NK-92 treated with Interleukin-12 subunit alpha and Interleukin-12 subunit beta, amount 100 ng/mL, for 24 hours (cell line): ENCODE measurements around the gene CDH4.

Source experiments
- DNase-seq: peaks from one replicate; lab custom pipeline; 2025; lab: John Stamatoyannopoulos, UW

Gene CDH4

DNA sequence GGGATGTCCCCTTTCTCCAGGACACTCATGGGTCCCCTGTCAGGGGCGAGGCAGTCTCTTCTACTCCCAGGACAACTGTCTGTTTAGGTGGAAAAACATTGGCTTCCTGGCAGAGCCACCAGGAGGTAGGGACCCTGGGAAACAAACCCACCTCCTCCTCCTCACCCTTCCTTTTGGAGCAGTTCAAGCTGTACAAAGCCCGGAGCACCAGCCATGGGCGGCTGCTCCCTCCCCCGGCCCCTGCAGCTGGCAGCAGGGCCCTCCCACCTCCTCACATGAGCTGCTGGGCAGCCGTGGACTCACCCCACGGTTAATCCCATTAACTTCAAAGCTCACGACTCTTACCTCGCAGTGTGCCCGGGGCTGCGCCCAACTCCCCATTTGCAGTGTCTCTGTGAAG, 48.6 kb downstream of the CDH4 start:
- no peak for DNase-seq

DNA sequence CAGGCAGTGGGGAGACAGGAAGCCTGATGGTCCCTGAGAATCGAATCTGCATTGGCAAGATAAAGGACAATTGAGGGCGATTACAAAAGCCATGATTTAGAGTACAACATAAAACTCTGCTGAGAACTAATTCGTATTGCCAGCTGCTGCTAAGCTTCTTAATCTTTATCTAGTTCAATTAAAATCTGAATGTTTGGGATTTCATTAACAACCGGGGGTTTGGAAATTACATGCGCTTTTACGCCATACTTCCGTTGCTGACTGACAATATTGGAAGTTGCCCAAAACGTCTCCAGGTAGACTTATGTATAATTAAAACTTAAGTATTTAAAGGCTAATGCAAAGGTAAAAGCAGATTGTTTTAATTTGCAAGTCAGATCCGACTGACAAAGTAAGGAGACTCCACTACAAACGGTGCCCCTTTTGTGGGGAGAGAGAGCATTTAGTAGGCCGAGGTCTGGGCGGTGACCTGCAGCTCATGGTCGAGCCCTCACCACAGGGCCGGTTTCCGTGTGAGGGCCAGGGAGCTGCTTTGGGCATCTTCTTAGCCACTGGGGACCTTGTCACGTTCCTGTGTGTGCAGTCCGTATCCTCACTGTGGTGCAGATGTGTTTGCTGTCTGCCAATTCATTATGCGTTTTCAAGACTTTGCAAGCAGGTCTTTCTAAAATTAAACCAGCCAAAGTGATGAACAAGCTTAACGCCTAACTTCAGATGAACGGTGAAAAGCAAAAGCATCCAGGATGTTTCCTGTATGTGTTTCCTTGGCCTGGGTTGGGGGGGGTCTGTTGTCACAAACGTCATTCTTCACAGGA, 49.9 kb downstream of the CDH4 start:
- DNase-seq, result no peak

DNA sequence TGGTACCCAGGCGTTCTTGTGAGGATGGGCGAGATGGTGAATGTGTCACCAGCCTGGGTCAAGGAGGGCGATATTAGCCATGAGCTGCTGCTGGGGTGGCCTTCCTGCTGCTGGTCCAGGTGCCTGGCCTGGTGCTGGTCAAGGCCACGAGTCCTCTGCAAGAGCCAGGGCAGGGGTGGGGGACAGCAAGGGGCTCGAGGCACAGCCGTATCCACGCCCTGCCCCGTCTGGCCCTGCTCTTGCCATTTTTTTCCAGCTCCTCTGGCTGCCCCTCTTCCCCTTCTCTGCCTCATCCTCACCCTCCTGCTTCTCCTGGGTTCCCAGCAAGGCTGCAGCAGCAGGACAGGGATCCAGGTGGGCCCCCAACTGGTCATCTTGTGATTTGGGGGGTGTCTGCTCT, 51.2 kb downstream of the CDH4 start:
- no peak for DNase-seq

DNA sequence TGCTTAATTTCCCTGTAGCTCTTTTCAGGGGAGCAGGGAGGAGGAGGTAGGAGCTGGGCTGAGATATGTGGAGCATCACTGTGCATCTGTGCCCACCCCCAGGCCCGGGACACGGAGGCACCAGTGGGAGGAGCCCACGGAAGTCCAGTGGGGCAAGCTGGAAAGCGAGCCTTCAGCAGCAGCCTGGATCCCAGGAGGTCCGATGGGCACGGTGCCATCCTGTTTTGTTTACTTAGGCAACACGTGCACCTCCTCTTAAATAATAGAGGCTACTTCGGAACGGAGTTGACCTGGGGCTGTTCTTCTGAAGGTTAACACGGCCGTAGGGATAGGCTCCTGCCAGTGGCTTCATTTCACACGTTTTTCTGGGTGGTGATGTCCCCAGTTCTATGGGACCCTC, 51.6 kb downstream of the CDH4 start:
- no peak for DNase-seq

DNA sequence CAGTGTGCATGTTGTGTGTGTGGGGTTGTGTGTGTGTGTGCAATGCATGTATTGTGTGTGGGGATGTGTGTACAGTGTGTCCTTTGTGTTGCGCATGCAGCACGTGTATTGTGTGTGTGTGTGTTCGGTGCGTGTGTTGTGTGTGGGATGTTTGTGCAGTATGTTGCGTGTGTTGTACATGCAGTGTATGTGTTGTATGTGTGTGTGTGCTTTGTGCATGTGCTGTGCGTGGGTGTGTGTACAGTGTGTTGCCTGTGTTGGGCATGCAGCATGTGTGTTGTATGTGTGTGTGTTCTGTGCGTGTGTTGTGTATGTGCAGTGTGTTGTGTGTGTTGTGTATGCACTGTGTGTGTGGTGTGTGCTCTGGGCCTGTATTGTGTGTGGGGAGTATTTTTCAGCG, 52.7 kb downstream of the CDH4 start:
- no peak for DNase-seq

DNA sequence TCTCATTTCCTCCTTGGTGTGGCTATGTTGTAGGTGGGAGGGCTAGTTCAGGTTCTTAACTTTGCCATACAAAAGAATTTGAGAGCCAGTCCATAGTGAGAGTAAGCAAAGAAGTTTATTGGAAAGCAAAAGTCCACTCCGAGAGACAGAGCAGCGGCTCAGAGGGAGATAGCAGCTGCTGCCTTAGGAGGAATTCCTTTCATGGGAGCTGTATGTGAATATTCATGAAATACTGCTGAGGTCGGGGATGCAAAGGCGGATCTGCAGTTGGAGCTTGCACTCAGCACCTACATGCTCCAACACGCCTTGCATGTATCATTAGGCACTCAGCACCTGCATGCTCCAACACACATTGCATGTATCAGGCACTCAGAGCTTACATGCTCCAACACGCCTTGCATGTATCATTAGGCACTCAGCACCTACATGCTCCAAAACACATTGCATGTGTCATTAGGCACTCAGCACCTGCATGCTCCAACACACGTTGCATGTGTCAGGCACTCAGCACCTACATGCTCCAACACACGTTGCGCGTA, 54.9 kb downstream of the CDH4 start:
- DNase-seq, result no peak

DNA sequence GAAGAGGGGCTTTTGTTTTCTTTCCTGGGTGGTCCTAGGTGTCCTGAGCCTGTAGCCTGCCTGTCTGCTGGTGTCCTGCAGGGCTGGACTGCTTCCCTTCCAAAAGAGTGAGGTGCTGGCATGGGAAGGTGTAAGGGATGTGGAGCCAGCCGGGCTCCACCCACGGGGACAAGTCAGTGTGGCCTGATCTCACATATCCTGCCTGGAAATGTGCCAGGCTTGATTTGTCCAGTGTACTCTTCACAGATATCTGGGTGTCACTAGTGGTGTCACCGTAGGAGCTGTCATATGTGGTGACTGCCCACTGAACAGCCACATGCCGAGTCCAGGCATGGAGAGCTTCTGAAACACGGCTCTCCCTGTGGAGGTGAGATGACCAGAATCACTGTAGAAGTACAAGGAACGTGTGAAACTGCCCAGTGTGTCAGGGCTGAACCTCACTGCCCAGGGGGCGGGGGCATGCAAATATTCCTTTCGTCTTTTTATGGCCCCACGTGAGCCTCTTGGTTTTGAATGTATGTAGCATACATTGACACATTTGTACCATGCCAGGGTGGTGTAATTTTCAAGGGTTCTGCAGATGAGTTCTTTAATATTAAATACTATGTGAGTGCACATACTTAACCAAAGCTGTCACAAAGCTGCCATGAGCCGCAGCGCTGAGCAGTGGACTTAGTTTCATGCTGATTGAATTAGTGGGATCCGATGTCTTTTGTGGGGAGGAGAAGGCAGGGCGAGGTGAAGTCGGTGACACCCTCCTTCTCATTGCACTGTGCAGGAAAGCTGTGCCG, 55.8 kb downstream of the CDH4 start:
- DNase-seq, result no peak

DNA sequence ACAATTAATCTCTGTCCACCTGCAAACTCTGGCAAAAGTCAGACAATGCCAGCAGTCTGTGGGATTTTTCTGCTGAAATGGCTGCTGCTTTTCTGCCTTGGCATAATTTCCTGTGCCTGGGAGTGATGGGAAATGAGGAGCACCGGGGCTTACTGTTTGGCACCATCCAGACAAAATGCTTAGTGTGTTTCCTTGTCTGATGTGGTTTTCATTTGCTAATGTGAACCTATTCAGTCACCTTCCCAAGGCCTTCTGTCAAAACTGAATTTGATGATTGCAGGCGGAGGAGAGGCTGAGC, 56.4 kb downstream of the CDH4 start:
- DNase-seq, result no peak

DNA sequence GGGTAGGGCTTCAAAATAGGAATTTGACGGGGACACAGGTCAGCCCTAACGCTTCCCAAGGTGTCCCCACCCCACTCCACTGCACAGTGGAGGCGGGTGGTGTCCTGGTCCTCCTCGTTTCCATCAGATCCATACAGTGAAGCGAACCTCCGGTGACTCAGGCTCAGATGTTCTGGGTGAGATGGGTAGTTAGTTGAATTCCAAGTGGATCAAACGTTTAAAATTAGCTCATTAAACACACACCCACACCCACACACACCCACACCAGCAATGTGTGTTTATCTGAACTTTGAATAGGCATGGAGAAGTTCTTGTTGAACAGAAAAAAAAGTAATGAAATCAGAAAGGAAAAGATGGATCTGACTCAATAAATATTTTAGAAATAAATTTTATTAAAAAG, 58.9 kb downstream of the CDH4 start:
- no peak for DNase-seq

DNA sequence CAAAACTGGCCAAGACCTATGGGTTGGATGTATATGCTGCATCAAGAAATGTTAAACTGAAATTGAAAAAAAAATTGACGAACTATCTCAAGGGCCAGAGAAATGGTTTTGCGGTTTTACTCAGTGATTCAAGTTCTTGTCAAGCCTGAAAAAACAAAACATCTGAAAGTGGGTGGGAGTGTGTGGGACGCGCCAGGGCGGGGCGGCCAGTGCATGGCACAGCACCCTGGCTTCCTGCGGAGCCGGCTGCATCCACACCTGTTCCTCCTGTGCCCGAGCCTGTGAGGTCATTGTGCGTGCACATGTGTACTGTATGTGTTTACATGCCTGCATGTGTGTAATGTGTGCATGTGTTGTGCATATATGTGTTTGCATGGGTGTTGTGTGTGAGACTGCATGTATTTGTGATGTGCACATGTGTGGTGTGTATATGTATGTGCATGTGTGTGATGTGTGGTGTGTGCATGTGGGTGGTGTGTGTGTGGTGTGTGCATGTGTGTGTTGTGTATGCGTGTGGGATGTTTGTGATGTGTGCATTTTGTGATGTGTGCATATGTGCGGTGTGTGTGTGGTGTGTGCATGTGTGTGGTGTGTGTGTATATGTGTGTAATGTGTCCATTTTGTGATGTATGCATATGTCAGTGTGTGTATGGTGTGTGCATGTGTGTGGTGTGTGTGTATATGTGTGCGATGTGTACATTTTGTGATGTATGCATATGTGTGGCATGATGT, 59.8 kb downstream of the CDH4 start:
- DNase-seq, result no peak

DNA sequence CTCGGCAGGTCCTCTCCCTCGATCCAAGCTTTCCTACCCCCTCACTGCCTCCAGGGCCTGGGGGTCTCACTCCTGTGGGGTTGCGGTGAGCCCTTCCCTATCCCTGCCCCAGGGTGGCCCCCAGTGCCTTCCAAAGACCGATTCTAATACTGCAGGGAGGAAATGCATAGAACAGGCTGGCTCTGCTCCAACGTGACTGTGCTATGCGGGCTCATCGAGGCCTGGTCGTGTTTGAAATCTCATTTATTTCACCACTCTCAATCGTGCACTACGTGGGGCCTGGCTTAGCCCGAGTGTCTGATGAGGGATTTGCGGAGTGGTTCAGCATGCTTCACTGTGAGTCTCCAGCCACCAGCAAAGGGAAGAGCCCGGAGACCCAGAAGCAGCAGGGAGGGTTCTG, 60.9 kb downstream of the CDH4 start:
- no peak for DNase-seq

DNA sequence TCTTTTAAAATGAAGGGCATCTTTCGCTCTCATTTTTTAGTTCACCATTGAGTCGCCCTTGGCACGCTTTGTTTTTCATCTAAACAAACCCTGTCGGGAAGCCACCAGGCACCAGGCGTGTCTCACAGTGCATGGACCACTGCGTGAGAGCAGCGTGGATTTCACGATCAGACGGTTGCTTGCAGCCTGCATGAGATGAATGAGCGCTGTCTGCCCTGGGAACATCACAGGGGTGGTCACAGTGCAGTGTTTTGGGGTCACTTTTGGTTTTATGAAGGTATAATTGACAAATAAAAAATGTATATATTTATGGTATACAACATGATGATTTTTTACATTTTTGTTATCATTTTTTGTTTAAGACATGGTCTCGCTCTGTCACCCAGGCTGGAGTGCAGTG, 61.3 kb downstream of the CDH4 start:
- DNase-seq, result no peak

DNA sequence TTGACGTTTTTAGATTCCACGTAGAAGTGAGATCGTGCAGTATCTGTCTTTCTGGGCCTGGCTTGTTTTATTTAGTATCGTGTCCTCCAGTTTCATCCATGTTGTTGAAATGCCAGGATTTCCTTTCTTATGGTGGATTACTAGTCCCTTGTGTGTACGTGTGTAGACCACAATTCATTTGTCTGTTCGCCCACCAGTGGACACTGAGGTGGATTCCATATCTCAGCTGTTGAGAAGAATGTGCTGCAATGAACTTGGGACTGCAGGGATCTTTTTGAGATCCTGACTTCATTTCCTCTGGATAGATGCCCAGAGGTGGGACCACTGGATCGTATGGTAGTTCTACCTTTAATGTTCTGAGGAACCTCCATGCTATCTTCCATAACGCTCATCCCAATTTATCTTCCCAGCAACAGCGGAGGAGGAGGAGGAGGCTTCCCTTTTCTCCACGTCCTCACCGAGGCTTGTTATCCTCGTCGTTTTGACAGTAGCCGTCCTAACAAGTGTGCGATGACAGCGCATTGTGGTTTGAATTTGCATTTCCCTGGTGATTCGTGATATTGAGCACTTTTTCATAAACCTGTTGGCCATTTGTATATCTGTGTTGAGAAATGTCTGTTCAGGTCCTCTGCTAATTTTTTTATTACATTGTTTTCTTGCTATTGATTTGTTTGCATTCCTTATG, 62.4 kb downstream of the CDH4 start:
- DNase-seq, result no peak

DNA sequence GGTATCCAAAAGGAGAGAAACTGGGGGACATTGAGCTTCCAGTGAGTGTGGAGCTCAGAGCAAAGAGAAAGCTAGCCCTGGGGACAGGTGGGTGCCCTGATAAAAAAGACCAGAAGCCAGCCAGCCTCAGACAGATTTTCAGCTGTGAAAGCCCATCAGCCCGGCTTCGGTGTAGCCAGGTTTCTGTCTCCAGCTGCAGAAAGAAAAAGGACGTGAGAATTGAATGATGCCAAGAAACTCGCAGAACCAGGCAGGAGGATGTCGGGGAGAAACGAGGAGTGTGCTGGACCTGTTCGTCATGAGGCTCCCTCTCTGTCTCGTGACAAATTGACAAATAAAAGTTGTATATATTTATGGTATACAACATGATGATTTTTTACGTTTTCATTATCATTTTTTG, 63.3 kb downstream of the CDH4 start:
- DNase-seq, result no peak

DNA sequence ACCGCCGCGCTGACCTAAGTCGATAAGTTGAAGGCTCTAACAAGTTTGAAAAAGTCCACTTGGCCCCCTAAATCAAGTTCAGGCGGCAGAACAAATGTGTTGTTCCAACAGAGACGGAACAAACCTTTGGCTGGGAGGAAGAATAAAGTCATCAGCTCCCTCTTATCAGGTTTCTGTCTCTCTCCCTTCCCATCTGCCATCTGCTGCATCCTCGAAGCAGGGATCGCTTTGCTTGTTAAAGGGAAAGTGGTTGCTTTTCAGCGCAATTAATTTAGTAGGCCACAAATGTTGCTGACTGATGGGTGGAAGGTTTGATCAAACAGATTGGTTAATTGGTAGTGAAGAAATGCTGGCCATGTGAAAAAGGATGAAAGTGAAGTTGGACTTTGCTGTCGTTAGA, 64.3 kb downstream of the CDH4 start:
- DNase-seq, result no peak

DNA sequence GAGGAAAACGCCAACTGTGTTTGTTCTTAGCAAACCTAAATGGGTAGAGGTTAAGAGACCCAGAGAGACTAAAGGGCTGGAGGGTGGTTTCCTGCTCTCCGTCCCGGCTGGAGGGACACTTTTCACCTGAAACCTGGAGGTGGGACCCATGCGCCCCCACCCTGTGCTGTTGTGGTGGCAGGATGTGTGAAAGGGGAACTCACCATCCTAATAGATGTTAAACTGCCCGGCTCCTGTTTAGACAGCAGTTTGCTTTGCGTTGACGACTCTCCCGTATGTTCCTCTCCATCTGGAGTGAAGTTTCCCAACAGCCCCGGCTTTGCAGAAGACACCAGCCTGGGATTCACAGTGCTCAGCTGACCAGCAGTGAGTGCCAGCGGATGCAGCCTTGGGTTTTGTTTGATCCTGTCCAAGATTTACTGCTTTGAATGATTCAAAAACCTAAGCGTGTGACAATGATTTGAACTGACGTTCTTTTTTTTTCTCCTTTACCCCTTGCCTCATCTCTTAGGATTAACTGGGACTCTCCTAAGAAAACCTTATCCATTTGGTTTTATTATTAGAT, 66.0 kb downstream of the CDH4 start:
- DNase-seq, result no peak

DNA sequence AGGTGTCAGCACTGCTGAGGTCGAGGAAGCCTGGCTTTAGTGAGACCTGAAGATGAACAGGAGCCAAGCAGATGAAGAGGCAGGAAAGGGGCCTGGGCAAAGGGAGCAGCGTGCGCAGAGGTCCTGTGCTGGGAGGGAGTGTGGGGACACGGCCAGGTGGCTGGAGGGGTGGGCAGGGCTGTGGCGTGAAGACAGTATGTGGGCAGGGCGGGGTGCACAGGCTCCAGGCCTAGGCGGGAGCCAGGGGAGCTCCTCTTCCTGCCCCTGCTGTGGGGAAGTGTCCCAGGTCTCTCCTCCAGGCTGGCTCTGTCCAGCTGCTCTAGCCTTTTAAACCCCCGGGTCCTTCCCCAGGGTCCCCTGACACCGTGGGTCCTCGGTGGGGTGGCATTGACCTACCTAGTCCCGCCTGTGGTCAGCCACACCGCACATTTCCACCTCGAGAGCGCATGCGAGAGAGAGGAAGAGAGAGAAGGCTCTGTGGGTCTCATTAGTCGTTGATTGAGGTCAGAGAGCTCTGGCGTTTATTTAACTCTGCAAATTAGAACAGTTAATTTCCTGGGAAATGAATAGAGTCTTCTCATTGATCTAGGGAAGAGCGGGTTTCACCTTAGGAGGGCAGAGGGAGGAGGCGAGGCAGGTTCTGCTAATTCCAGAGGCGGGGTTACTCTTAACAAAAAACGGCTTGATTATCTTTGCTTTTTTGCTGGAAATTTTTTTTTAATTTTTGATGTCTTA, 68.8 kb downstream of the CDH4 start:
- DNase-seq, result no peak

DNA sequence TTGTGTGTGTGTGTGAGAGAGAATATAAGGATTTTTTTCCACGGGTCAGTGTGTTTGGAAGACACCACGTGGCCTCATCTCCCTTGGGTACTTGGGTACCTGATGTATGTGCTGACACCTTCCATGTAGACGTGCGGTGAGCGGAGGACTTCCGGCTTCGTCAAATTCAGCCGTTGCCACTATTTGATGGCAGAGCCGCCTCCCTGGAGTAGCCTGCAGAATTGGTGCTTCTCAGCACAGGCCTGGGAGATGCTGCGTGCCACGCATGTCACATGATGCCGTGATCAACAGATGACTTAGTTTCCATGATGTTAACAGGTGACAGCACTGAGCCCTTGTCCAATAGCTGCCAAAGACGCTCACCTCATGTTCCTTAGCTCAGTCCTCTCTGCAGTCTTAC, 69.4 kb downstream of the CDH4 start:
- no peak for DNase-seq

DNA sequence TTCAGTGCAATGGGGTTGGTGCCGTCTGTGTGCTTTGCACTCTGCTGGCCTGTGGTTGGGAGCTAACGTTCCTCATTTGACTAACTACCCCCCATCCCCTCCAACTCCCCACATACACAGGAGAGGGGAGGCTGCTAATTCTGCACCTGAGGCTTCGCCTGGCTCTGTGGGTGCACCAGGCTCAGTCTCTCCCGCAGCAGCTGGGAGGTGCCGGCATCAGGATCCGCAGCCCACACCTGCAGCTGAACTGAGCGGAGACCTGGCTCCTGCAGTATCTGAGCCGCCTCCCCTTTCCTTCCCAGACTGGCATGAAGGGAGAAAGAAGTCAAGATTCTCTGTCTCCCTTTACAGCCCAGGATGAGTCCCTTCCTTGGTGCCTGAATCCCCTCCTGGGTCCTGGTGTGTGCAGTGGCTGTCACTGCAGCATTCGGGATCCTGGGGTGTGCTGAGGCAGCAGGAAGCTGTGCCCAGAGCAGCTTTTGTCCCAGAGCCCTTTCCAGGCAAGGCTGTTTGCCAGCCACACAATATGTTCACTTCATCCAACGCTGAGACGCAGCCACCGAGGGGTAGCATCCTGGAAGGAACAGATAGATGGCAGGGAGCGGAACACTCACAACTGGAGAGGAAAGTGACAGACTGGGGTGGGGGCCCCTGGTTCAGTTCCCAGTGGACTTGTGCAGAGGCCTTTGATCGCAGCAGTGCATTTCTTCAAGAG, 70.2 kb downstream of the CDH4 start:
- DNase-seq, result no peak

DNA sequence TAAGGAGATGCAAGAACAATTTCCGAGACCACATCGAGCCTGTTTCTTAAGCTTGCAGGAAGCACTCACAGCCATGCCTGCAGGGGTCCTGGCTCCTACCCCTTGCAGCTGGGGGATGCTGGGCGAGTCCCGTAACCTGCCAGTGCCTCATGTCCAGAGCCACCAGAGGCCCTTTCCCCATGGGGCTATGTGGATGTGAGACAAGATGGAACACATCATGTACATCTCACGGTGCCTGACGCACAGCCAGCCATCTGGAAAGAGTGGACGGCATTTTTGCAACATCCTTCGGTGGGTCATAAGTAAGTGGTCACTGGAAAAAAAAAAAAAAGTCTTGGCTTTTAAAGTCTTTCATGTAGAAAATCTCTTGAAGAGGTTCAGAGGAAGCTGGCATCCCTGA, 72.8 kb downstream of the CDH4 start:
- DNase-seq, result no peak

DNA sequence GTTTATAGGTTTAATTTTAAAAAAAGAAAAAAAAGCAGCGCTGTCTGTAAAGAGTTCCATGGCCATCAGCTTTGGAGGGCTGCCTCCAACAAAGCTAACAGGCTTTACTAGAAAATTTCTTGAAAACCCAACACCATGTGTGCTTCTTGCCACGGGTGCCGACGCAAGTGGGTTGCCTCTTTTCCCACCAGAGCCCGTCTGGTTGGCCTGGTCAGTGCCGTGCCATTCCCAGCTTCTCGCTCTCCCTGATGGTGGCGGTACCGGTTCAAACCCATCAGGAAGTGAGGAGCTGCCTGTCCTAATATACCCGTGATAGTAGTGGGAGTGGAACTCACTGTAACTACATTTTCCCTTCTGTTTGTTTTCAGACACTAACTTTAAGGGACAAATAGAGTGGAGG, 73.7 kb downstream of the CDH4 start:
- DNase-seq, result no peak
